H9 (cell line): ENCODE results near the gene ELFN1. TPM values are rescaled to one million over a fixed set of nuclear protein-coding genes. Genes with fewer than 3 reads are reported as not detected.

Source experiments
- DNase-seq: peaks from one replicate; pipeline ENCODE4 v3.0.0-alpha.2; 2017
- H2AFZ ChIP-seq: one replicate; pipeline ENCODE4 v1.6.1; 2013; ENCODE audit warnings: mild to moderate bottlenecking, low read length, control low read depth, moderate library complexity
- H2AK5ac ChIP-seq: 2 replicates; pipeline ENCODE4 v1.6.1; 2013; ENCODE audit warnings: low read length, control low read depth, mixed read lengths; ENCODE audit not compliant: insufficient read length
- H2BK120ac ChIP-seq: one replicate; pipeline ENCODE4 v1.6.1; 2013; ENCODE audit warnings: low read depth, mild to moderate bottlenecking, low read length, control low read depth, inconsistent platforms; ENCODE audit not compliant: poor library complexity, severe bottlenecking
- H2BK12ac ChIP-seq: 2 replicates; pipeline ENCODE4 v1.6.1; 2013; ENCODE audit warnings: low read length, control low read depth, mixed read lengths, low read depth; ENCODE audit not compliant: insufficient read length
- H2BK15ac ChIP-seq: 2 replicates; pipeline ENCODE4 v1.6.1; 2013; ENCODE audit warnings: low read depth, low read length, control low read depth
- H2BK20ac ChIP-seq: one replicate; pipeline ENCODE4 v1.6.1; 2013; ENCODE audit warnings: low read depth, mild to moderate bottlenecking, low read length, control low read depth, inconsistent platforms; ENCODE audit not compliant: poor library complexity, severe bottlenecking
- H2BK5ac ChIP-seq: 2 replicates; pipeline ENCODE4 v1.6.1; 2013; ENCODE audit warnings: low read length, control low read depth, mixed read lengths; ENCODE audit not compliant: insufficient read length
- H3K14ac ChIP-seq: 2 replicates; pipeline ENCODE4 v1.6.1; 2013; ENCODE audit warnings: low read length, control low read depth; ENCODE audit not compliant: insufficient read depth
- H3K18ac ChIP-seq: 2 replicates; pipeline ENCODE4 v1.6.1; 2013; ENCODE audit warnings: low read depth, mild to moderate bottlenecking, mixed read lengths, low read length, control low read depth; ENCODE audit not compliant: insufficient read length
- H3K23ac ChIP-seq: 2 replicates; pipeline ENCODE4 v1.6.1; 2013; ENCODE audit warnings: low read length, control low read depth, mixed read lengths, low read depth; ENCODE audit not compliant: insufficient read length
- H3K23me2 ChIP-seq: 2 replicates; pipeline ENCODE4 v1.6.1; 2013; ENCODE audit warnings: low read depth, mild to moderate bottlenecking, mixed read lengths, low read length, control low read depth; ENCODE audit not compliant: insufficient read length, poor library complexity, severe bottlenecking
- H3K27ac ChIP-seq: 2 replicates; pipeline ENCODE4 v1.5.1; 2013; ENCODE audit warnings: low read length, control low read depth, mixed read lengths, low read depth; ENCODE audit not compliant: insufficient read length
- H3K27me3 ChIP-seq: 2 replicates; pipeline ENCODE4 v1.6.1; 2013; ENCODE audit warnings: low read length, control low read depth, inconsistent platforms; ENCODE audit not compliant: insufficient read depth
- H3K4ac ChIP-seq: 2 replicates; pipeline ENCODE4 v1.6.1; 2013; ENCODE audit warnings: low read depth, mild to moderate bottlenecking, control low read depth, inconsistent platforms, low read length, moderate library complexity
- H3K4me1 ChIP-seq: 2 replicates; pipeline ENCODE4 v1.6.1; 2013; ENCODE audit warnings: low read length, control low read depth, inconsistent platforms; ENCODE audit not compliant: insufficient read depth
- H3K4me2 ChIP-seq: 2 replicates; pipeline ENCODE4 v1.6.1; 2013; ENCODE audit warnings: low read length, control low read depth, mixed read lengths; ENCODE audit not compliant: insufficient read length, insufficient read depth
- H3K56ac ChIP-seq: 2 replicates; pipeline ENCODE4 v1.6.1; 2013; ENCODE audit warnings: low read depth, mild to moderate bottlenecking, mixed read lengths, low read length, control low read depth; ENCODE audit not compliant: insufficient read length
- H3K79me1 ChIP-seq: 2 replicates; pipeline ENCODE4 v1.6.1; 2013; ENCODE audit warnings: low read depth, mild to moderate bottlenecking, moderate library complexity, low read length, control low read depth, inconsistent platforms; ENCODE audit not compliant: insufficient read depth, poor library complexity, severe bottlenecking
- H3K79me2 ChIP-seq: 2 replicates; pipeline ENCODE4 v1.6.1; 2013; ENCODE audit warnings: low read length, control low read depth, inconsistent platforms; ENCODE audit not compliant: insufficient read depth
- H3K9ac ChIP-seq: 2 replicates; pipeline ENCODE4 v1.6.1; 2013; ENCODE audit warnings: low read length, control low read depth, mixed read lengths; ENCODE audit not compliant: insufficient read length; ENCODE audit errors: extremely low read depth
- H3K9me3 ChIP-seq: one replicate; pipeline ENCODE4 v1.6.1; 2013; ENCODE audit warnings: low read depth, low read length, inconsistent platforms; ENCODE audit not compliant: control insufficient read depth
- H3T11ph ChIP-seq: one replicate; pipeline ENCODE4 v1.6.1; 2013; ENCODE audit warnings: mild to moderate bottlenecking, low read length, control low read depth, inconsistent platforms
- H4K20me1 ChIP-seq: one replicate; pipeline ENCODE4 v1.6.1; 2013; ENCODE audit not compliant: control insufficient read depth, insufficient read length, insufficient read depth
- H4K5ac ChIP-seq: 2 replicates; pipeline ENCODE4 v1.6.1; 2013; ENCODE audit warnings: low read depth, mild to moderate bottlenecking, mixed read lengths, low read length, control low read depth; ENCODE audit not compliant: insufficient read length
- H4K8ac ChIP-seq: replicated peaks from 2 replicates; pipeline ENCODE4 v1.6.1; 2013; ENCODE audit warnings: low read length, control low read depth, mixed read lengths, low read depth; ENCODE audit not compliant: insufficient read length
- H4K91ac ChIP-seq: 2 replicates; pipeline ENCODE4 v1.6.1; 2013; ENCODE audit warnings: low read depth, mild to moderate bottlenecking, moderate library complexity, mixed read lengths, low read length, control low read depth; ENCODE audit not compliant: insufficient read length
- H3K27ac Mint-ChIP-seq, 3 experiments: 2 replicates in 2 of 3; 3 replicates in 1 of 3; pipeline ENCODE4 v1.8.0; 2020 to 2021; ENCODE audit warnings: mixed read lengths in 3 of 3, mild to moderate bottlenecking in 1 of 3, moderate library complexity in 1 of 3
- H3K27me3 Mint-ChIP-seq: 2 replicates; pipeline ENCODE4 v1.8.0; 2021; ENCODE audit warnings: low read depth, mild to moderate bottlenecking, moderate library complexity, mixed read lengths
- H3K36me3 Mint-ChIP-seq, 3 experiments: 2 replicates in 2 of 3; 3 replicates in 1 of 3; pipeline ENCODE4 v1.8.0; 2020 to 2021; ENCODE audit warnings: low read depth in 3 of 3, mixed read lengths in 3 of 3; ENCODE audit not compliant: insufficient read depth in 1 of 3
- H3K4me1 Mint-ChIP-seq, 2 experiments: 2 replicates each; pipeline ENCODE4 v1.8.0; 2020; ENCODE audit warnings: mixed read lengths in 2 of 2
- H3K4me3 Mint-ChIP-seq, 2 experiments: 2 replicates in 1 of 2; 3 replicates in 1 of 2; pipeline ENCODE4 v1.8.0; 2020 to 2021; ENCODE audit warnings: mild to moderate bottlenecking in 2 of 2, mixed read lengths in 2 of 2, moderate library complexity in 1 of 2
- H3K9me3 Mint-ChIP-seq, 2 experiments: 2 replicates in 1 of 2; 3 replicates in 1 of 2; pipeline ENCODE4 v1.8.0; 2020; ENCODE audit warnings: mild to moderate bottlenecking in 2 of 2, mixed read lengths in 2 of 2, moderate library complexity in 1 of 2
- WGBS: extraction: QIAGEN DNeasy Blood & Tissue Kit; methylation state at CpG from one replicate; pipeline ENCODE4 v1.1.7; 2013; ENCODE audit warnings: missing lambda C conversion rate, low lambda C conversion rate, mixed read lengths; ENCODE audit not compliant: insufficient read length; ENCODE audit errors: extremely low coverage; 5-methylcytosine and 5-hydroxymethylcytosine counted together
- total RNA-seq: library from RNA; stranded (reverse); gene quantifications from 2 replicates; pipeline ENCODE4 v1.2.1, GENCODE V29; 2021
- TF ChIP-seq, protein P1 (sequence below): fragments of 200-600 bp; sonication (generic); conservative IDR thresholded peaks from 3 replicates; pipeline ENCODE4 v1.8.0; 2021; ENCODE audit warnings: antibody characterized with exemption, mild to moderate bottlenecking

The ELFN1 gene
- total RNA-seq, 1 experiment from 2014 or later = 3.7 TPM

DNA sequence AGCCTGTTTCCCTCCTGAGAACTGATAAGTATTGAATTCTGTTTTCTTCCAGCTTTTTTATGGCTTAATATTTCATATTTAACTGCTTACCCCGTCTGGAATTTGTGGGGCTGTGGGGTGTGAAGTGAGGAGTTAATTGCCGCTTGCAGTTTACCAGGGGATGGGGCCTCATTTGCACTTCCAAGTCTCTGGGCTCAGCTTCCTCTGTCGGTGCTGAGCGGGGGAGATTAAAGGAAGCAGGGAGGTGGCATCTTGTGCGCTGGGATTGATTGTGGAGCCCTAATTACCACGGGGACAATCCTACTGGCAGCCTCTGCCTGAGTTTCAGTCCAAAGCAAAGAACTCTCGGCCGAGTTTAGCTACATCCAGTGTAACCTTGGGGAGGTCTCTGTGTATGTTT lies 33.4 kb downstream of the ELFN1 start:
- Mint-ChIP-seq H3K4me3 (no peak overlapping the region), H3K4me1 (peaks cover 26 to 36% of the 10 kb centered on the region in 2 experiments), H3K27me3 (peaks cover 52% of the 10 kb centered on the region), H3K9me3 (peaks cover 18 to 21% of the 10 kb centered on the region in 2 experiments), H3K36me3 (peaks cover 3 to 18% (median 7%) of the 10 kb centered on the region in 3 experiments; a peak in 5 of 7 replicates), H3K27ac (no peak overlapping the region)
- 0 out of 2 replicates have a peak, but pooled peaks cover 3% of the 10 kb centered on the region for H3K27me3 ChIP-seq
- H2BK12ac ChIP-seq = no peak overlapping the region
- no peak overlapping the region for H3K27ac ChIP-seq
- DNase-seq = peak; percentile 52
- H3K18ac ChIP-seq = no peak overlapping the region
- H3K79me1 ChIP-seq = no peaks in the 10 kb centered on the region
- no peak overlapping the region for H3K4me2 ChIP-seq
- no peak overlapping the region for H2BK20ac ChIP-seq
- H3K14ac ChIP-seq = no peak overlapping the region; the same call in 1 of the 2 replicates
- peaks cover 3% of the 10 kb centered on the region for H4K20me1 ChIP-seq
- no peaks in the 10 kb centered on the region for H3K23me2 ChIP-seq
- no peaks in the 10 kb centered on the region for H3K4me1 ChIP-seq
- no peak overlapping the region for H2BK15ac ChIP-seq
- TF ChIP-seq, protein P1, sequence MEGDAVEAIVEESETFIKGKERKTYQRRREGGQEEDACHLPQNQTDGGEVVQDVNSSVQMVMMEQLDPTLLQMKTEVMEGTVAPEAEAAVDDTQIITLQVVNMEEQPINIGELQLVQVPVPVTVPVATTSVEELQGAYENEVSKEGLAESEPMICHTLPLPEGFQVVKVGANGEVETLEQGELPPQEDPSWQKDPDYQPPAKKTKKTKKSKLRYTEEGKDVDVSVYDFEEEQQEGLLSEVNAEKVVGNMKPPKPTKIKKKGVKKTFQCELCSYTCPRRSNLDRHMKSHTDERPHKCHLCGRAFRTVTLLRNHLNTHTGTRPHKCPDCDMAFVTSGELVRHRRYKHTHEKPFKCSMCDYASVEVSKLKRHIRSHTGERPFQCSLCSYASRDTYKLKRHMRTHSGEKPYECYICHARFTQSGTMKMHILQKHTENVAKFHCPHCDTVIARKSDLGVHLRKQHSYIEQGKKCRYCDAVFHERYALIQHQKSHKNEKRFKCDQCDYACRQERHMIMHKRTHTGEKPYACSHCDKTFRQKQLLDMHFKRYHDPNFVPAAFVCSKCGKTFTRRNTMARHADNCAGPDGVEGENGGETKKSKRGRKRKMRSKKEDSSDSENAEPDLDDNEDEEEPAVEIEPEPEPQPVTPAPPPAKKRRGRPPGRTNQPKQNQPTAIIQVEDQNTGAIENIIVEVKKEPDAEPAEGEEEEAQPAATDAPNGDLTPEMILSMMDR = no peak
- H2AFZ ChIP-seq = no peak overlapping the region
- H4K91ac ChIP-seq = no peak overlapping the region
- H3K23ac ChIP-seq = no peak overlapping the region
- no peak overlapping the region for H2BK5ac ChIP-seq
- no peak overlapping the region for H3T11ph ChIP-seq
- H2BK120ac ChIP-seq = no peak overlapping the region
- H3K4ac ChIP-seq = no peak overlapping the region
- no peaks in the 10 kb centered on the region for H3K9me3 ChIP-seq
- no peak overlapping the region for H3K9ac ChIP-seq
- H4K5ac ChIP-seq = no peak overlapping the region
- WGBS = no CpG with 5 or more reads among the region's 8 CpGs
- H4K8ac ChIP-seq = no peak overlapping the region
- no peak overlapping the region for H2AK5ac ChIP-seq
- H3K56ac ChIP-seq = no peak overlapping the region
- no peaks in the 10 kb centered on the region for H3K79me2 ChIP-seq
